GM19438 (cell line): Measurements from ENCODE around the gene SAP25.

ENCODE experiments used
- ATAC-seq: cut with Tn5 transposase; IDR thresholded peaks from one replicate; pipeline ENCODE4 v1.9.1; 2021; ENCODE audit warnings: low read depth; ENCODE audit not compliant: unreplicated experiment

Gene SAP25

GRCh38 chr7:100573691-100574361 lies at the start of gene SAP25:
SAP25 (minus strand) TSS chr7:100573900; CDS start chr7:100573742, 158 bp downstream.
- no peak for ATAC-seq

- ATAC-seq: no peak
These were observed 47.9 kb upstream of the SAP25 start for GRCh38 chr7:100621554-100621953.

- ATAC-seq: no peak
These were observed 47.1 kb upstream of the SAP25 start for GRCh38 chr7:100620804-100621203.

- no peak for ATAC-seq
These were observed 46.5 kb upstream of the SAP25 start for GRCh38 chr7:100620239-100620638.

GRCh38 chr7:100614308-100614861 lies 40.7 kb upstream of the SAP25 start:
- no peak for ATAC-seq

- ATAC-seq: no peak
These were observed 39.9 kb upstream of the SAP25 start for GRCh38 chr7:100613412-100614175.

- ATAC-seq: peak; percentile 9
These were observed 39.2 kb upstream of the SAP25 start for GRCh38 chr7:100612730-100613390.

GRCh38 chr7:100611983-100612729 lies 38.5 kb upstream of the SAP25 start, which contains the start of gene MOSPD3:
MOSPD3 (plus strand) TSS chr7:100612540; CDS start chr7:100612792, 252 bp downstream.
- peak; percentile 88 for ATAC-seq

- ATAC-seq: no peak
These were observed 36.3 kb upstream of the SAP25 start for GRCh38 chr7:100609958-100610357.

- no peak for ATAC-seq
These were observed 33.4 kb upstream of the SAP25 start for GRCh38 chr7:100607111-100607510.

- ATAC-seq: no peak
These were observed 32.6 kb upstream of the SAP25 start for GRCh38 chr7:100606313-100606712.

- no peak for ATAC-seq
These were observed 31.5 kb upstream of the SAP25 start for GRCh38 chr7:100604976-100605911.

GRCh38 chr7:100604028-100604975 lies 30.6 kb upstream of the SAP25 start:
- peak; percentile 65 for ATAC-seq

GRCh38 chr7:100603726-100604027 lies 30.0 kb upstream of the SAP25 start:
- no peak for ATAC-seq

GRCh38 chr7:100602889-100603725 lies 29.4 kb upstream of the SAP25 start:
- no peak for ATAC-seq

GRCh38 chr7:100600730-100601038 lies 27.0 kb upstream of the SAP25 start:
- ATAC-seq: no peak

GRCh38 chr7:100599911-100600729 lies 26.4 kb upstream of the SAP25 start:
- no peak for ATAC-seq
